Measurements from ENCODE around the gene NALCN.

Gene NALCN

GRCh38 chr13:101298517-101298916 is 117.8 kb downstream of the NALCN start:
- Histone ChIP-seq H3K27ac (ENCODE audit: low read length) (no peak overlapping the region), H3K9ac (ENCODE audit: low read depth, low read length) (no peak overlapping the region), H3K4me3 (ENCODE audit: low read length) (no peak overlapping the region), H3K4me1 (ENCODE audit: insufficient read depth, low read length) (no peaks in the 10 kb centered on the region), H3K36me3 (ENCODE audit: insufficient read depth, low read depth, low read length) (no peaks in the 10 kb centered on the region), H3K9me3 (ENCODE audit: insufficient read depth, low read depth, low read length) (no peaks in the 10 kb centered on the region), H3K27me3 (ENCODE audit: insufficient read depth, low read length) (no peaks in the 10 kb centered on the region)

- no peaks in the 10 kb centered on the region for H3K27me3 ChIP-seq (ENCODE audit: insufficient read depth, low read length)
- no peak overlapping the region for H3K27ac ChIP-seq (ENCODE audit: low read length)
- H3K36me3 ChIP-seq (ENCODE audit: insufficient read depth, low read depth, low read length): no peaks in the 10 kb centered on the region
- H3K9me3 ChIP-seq (ENCODE audit: insufficient read depth, low read depth, low read length): no peaks in the 10 kb centered on the region
- H3K4me3 ChIP-seq (ENCODE audit: low read length): no peak overlapping the region
- H3K4me1 ChIP-seq (ENCODE audit: insufficient read depth, low read length): no peaks in the 10 kb centered on the region
- H3K9ac ChIP-seq (ENCODE audit: low read depth, low read length): no peak overlapping the region
Observed at GRCh38 chr13:101297794-101298193, 118.5 kb downstream of the NALCN start.

- H3K9ac ChIP-seq (ENCODE audit: low read depth, low read length): no peak overlapping the region
- H3K9me3 ChIP-seq (ENCODE audit: insufficient read depth, low read depth, low read length): no peaks in the 10 kb centered on the region
- no peak overlapping the region for H3K4me3 ChIP-seq (ENCODE audit: low read length)
- no peaks in the 10 kb centered on the region for H3K27me3 ChIP-seq (ENCODE audit: insufficient read depth, low read length)
- no peaks in the 10 kb centered on the region for H3K36me3 ChIP-seq (ENCODE audit: insufficient read depth, low read depth, low read length)
- no peak overlapping the region for H3K27ac ChIP-seq (ENCODE audit: low read length)
- H3K4me1 ChIP-seq (ENCODE audit: insufficient read depth, low read length): no peaks in the 10 kb centered on the region
Observed at GRCh38 chr13:101292711-101293110, 123.6 kb downstream of the NALCN start.

- H3K4me1 ChIP-seq (ENCODE audit: insufficient read depth, low read length): no peaks in the 10 kb centered on the region
- H3K27ac ChIP-seq (ENCODE audit: low read length): no peak overlapping the region
- no peaks in the 10 kb centered on the region for H3K9me3 ChIP-seq (ENCODE audit: insufficient read depth, low read depth, low read length)
- no peak overlapping the region for H3K4me3 ChIP-seq (ENCODE audit: low read length)
- H3K36me3 ChIP-seq (ENCODE audit: insufficient read depth, low read depth, low read length): no peaks in the 10 kb centered on the region
- no peaks in the 10 kb centered on the region for H3K27me3 ChIP-seq (ENCODE audit: insufficient read depth, low read length)
- H3K9ac ChIP-seq (ENCODE audit: low read depth, low read length): no peak overlapping the region
Observed at GRCh38 chr13:101291646-101292515, 124.4 kb downstream of the NALCN start.

GRCh38 chr13:101291206-101291605 is 125.1 kb downstream of the NALCN start:
- H3K4me1 ChIP-seq (ENCODE audit: insufficient read depth, low read length): no peaks in the 10 kb centered on the region
- no peak overlapping the region for H3K27ac ChIP-seq (ENCODE audit: low read length)
- H3K9ac ChIP-seq (ENCODE audit: low read depth, low read length): no peak overlapping the region
- H3K9me3 ChIP-seq (ENCODE audit: insufficient read depth, low read depth, low read length): no peaks in the 10 kb centered on the region
- H3K36me3 ChIP-seq (ENCODE audit: insufficient read depth, low read depth, low read length): no peaks in the 10 kb centered on the region
- no peak overlapping the region for H3K4me3 ChIP-seq (ENCODE audit: low read length)
- no peaks in the 10 kb centered on the region for H3K27me3 ChIP-seq (ENCODE audit: insufficient read depth, low read length)

GRCh38 chr13:101289764-101290163 is 126.5 kb downstream of the NALCN start:
- Histone ChIP-seq H3K4me1 (ENCODE audit: insufficient read depth, low read length) (no peaks in the 10 kb centered on the region; the same call in 1 of the 2 replicates), H3K9ac (ENCODE audit: low read depth, low read length) (no peak overlapping the region), H3K27me3 (ENCODE audit: insufficient read depth, low read length) (no peaks in the 10 kb centered on the region), H3K36me3 (ENCODE audit: insufficient read depth, low read depth, low read length) (no peaks in the 10 kb centered on the region), H3K9me3 (ENCODE audit: insufficient read depth, low read depth, low read length) (no peaks in the 10 kb centered on the region), H3K4me3 (ENCODE audit: low read length) (no peak overlapping the region), H3K27ac (ENCODE audit: low read length) (no peak overlapping the region)

- Histone ChIP-seq H3K4me1 (ENCODE audit: insufficient read depth, low read length) (no peaks in the 10 kb centered on the region; the same call in 1 of the 2 replicates), H3K9me3 (ENCODE audit: insufficient read depth, low read depth, low read length) (no peaks in the 10 kb centered on the region)
Observed at GRCh38 chr13:101283782-101284181, 132.5 kb downstream of the NALCN start.

GRCh38 chr13:101272886-101273285 is 143.4 kb downstream of the NALCN start:
- Histone ChIP-seq H3K27me3 (ENCODE audit: insufficient read depth, low read length) (no peaks in the 10 kb centered on the region), H3K4me1 (ENCODE audit: insufficient read depth, low read length) (no peaks in the 10 kb centered on the region; the same call in 1 of the 2 replicates), H3K27ac (ENCODE audit: low read length) (no peak overlapping the region), H3K4me3 (ENCODE audit: low read length) (no peak overlapping the region), H3K36me3 (ENCODE audit: insufficient read depth, low read depth, low read length) (no peaks in the 10 kb centered on the region), H3K9ac (ENCODE audit: low read depth, low read length) (no peak overlapping the region), H3K9me3 (ENCODE audit: insufficient read depth, low read depth, low read length) (no peaks in the 10 kb centered on the region)

More at GRCh38 chr13:101283782-101284181, 132.5 kb downstream of the NALCN start:
- Histone ChIP-seq H3K27ac (ENCODE audit: low read length) (no peak overlapping the region), H3K36me3 (ENCODE audit: insufficient read depth, low read depth, low read length) (no peaks in the 10 kb centered on the region), H3K9ac (ENCODE audit: low read depth, low read length) (no peak overlapping the region), H3K27me3 (ENCODE audit: insufficient read depth, low read length) (no peaks in the 10 kb centered on the region), H3K4me3 (ENCODE audit: low read length) (no peak overlapping the region)

GRCh38 chr13:101271681-101272245 is 144.5 kb downstream of the NALCN start:
- H3K4me3 ChIP-seq (ENCODE audit: low read length): no peak overlapping the region
- H3K27ac ChIP-seq (ENCODE audit: low read length): no peak overlapping the region
- no peak overlapping the region for H3K9ac ChIP-seq (ENCODE audit: low read depth, low read length)
- no peaks in the 10 kb centered on the region; the same call in 1 of the 2 replicates for H3K4me1 ChIP-seq (ENCODE audit: insufficient read depth, low read length)
- H3K27me3 ChIP-seq (ENCODE audit: insufficient read depth, low read length): no peaks in the 10 kb centered on the region
- no peaks in the 10 kb centered on the region for H3K9me3 ChIP-seq (ENCODE audit: insufficient read depth, low read depth, low read length)
- H3K36me3 ChIP-seq (ENCODE audit: insufficient read depth, low read depth, low read length): no peaks in the 10 kb centered on the region

- no peaks in the 10 kb centered on the region for H3K4me1 ChIP-seq (ENCODE audit: insufficient read depth, low read length)
- H3K27me3 ChIP-seq (ENCODE audit: insufficient read depth, low read length): no peaks in the 10 kb centered on the region
- H3K27ac ChIP-seq (ENCODE audit: low read length): no peak overlapping the region
- H3K4me3 ChIP-seq (ENCODE audit: low read length): no peak overlapping the region
- no peak overlapping the region for H3K9ac ChIP-seq (ENCODE audit: low read depth, low read length)
- H3K36me3 ChIP-seq (ENCODE audit: insufficient read depth, low read depth, low read length): no peaks in the 10 kb centered on the region
- no peaks in the 10 kb centered on the region for H3K9me3 ChIP-seq (ENCODE audit: insufficient read depth, low read depth, low read length)
Observed at GRCh38 chr13:101267656-101268055, 148.7 kb downstream of the NALCN start.

GRCh38 chr13:101265934-101266333 is 150.4 kb downstream of the NALCN start:
- H3K27ac ChIP-seq (ENCODE audit: low read length): no peak overlapping the region
- H3K9ac ChIP-seq (ENCODE audit: low read depth, low read length): no peak overlapping the region
- H3K4me1 ChIP-seq (ENCODE audit: insufficient read depth, low read length): no peaks in the 10 kb centered on the region

GRCh38 chr13:101264931-101265330 is 151.4 kb downstream of the NALCN start:
- no peak overlapping the region for H3K27ac ChIP-seq (ENCODE audit: low read length)

More at GRCh38 chr13:101265934-101266333, 150.4 kb downstream of the NALCN start:
- no peaks in the 10 kb centered on the region for H3K27me3 ChIP-seq (ENCODE audit: insufficient read depth, low read length)
- H3K9me3 ChIP-seq (ENCODE audit: insufficient read depth, low read depth, low read length): no peaks in the 10 kb centered on the region
- no peak overlapping the region for H3K4me3 ChIP-seq (ENCODE audit: low read length)
- H3K36me3 ChIP-seq (ENCODE audit: insufficient read depth, low read depth, low read length): no peaks in the 10 kb centered on the region

More at GRCh38 chr13:101264931-101265330, 151.4 kb downstream of the NALCN start:
- Histone ChIP-seq H3K36me3 (ENCODE audit: insufficient read depth, low read depth, low read length) (no peaks in the 10 kb centered on the region), H3K9me3 (ENCODE audit: insufficient read depth, low read depth, low read length) (no peaks in the 10 kb centered on the region), H3K4me3 (ENCODE audit: low read length) (no peak overlapping the region), H3K9ac (ENCODE audit: low read depth, low read length) (no peak overlapping the region), H3K27me3 (ENCODE audit: insufficient read depth, low read length) (no peaks in the 10 kb centered on the region), H3K4me1 (ENCODE audit: insufficient read depth, low read length) (no peaks in the 10 kb centered on the region)

Data from iPS-20b (cell line).